Epithelial cell of alveolus of lung (primary cell): ENCODE measurements around the gene TMEM170B. TPM values are rescaled to one million over a fixed set of nuclear protein-coding genes. Genes with fewer than 3 reads are reported as not detected.

Source experiments
- total RNA-seq: library from RNA; depleted of rRNA; stranded (reverse); fragments of >200 nt; gene quantifications from 2 replicates; pipeline ENCODE4 v1.2.1, GENCODE V29; 2015

The TMEM170B gene
- total RNA-seq = 0.88 and 1.0 TPM in 2 replicates

GRCh38 chr6:11537229-11538051, at the start of gene TMEM170B:
TSS of gene TMEM170B (plus strand) at chr6:11537749. CDS start at chr6:11538278, 529 bp downstream.

Other genes with a start within 250 kb of the TMEM170B start
- 0.26 TPM in 1 of 2 replicates, not detected in the other for gene ADTRP, start 241.1 kb downstream of the TMEM170B start, total RNA-seq